Urinary bladder (tissue), 4 donors: ENCODE results near the gene LRRC3B. TPM values are rescaled to one million over a fixed set of nuclear protein-coding genes. Genes with fewer than 3 reads are reported as not detected.

Source experiments
- DNase-seq: peaks from one replicate; pipeline ENCODE4 v3.0.0-alpha.2; 2015; ENCODE audit errors: extremely low spot score
- H3K27ac ChIP-seq: one replicate; pipeline ENCODE4 v1.5.1; 2013; ENCODE audit warnings: low read depth, mild to moderate bottlenecking, moderate library complexity
- H3K36me3 ChIP-seq: one replicate; pipeline ENCODE4 v1.6.1; 2013; ENCODE audit warnings: mild to moderate bottlenecking, moderate library complexity; ENCODE audit not compliant: insufficient read depth
- H3K4me1 ChIP-seq: one replicate; pipeline ENCODE4 v1.6.1; 2013; ENCODE audit warnings: mild to moderate bottlenecking, moderate library complexity; ENCODE audit not compliant: insufficient read depth
- H3K4me3 ChIP-seq: one replicate; pipeline ENCODE4 v1.5.1; 2013; ENCODE audit warnings: low read depth, low read length
- WGBS: extraction: QIAGEN DNeasy Blood & Tissue Kit; methylation state at CpG from one replicate; pipeline ENCODE4 v1.1.7; 2013; 5-methylcytosine and 5-hydroxymethylcytosine counted together
- polyA plus RNA-seq: library from polyadenylated mRNA; stranded (reverse); fragments of 200-250 nt; gene quantifications from one replicate; pipeline ENCODE4 v1.2.3, GENCODE V29; 2013
- total RNA-seq: library from RNA; depleted of rRNA; stranded (reverse); fragments of >200 nt; gene quantifications from one replicate; pipeline ENCODE4 v1.2.3, GENCODE V29; 2014
- donor health status: healthy with polysubstance abuse.
- donor health status: healthy.

Gene LRRC3B
- total and polyA plus RNA-seq, 2 donors, result 5.8 to 7.1 TPM

DNA sequence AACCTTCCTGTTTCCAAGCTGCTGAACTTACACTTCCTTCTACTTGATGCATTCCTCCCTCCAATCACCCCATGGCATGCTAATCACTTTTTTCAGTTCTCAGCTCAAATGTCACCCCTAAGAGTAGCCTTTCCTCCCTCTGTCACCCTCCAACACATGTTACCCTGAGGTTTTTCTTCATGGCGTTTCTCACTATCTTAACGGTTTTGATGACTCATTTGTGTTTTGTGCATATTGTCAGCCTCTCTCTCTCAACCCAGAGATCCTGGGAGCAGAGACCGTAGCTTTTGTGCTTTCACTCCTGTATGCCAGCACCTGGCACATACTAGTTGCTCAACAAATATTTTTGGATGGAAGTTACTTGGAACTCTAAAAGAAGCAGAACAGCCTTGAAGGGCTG is 24.5 kb downstream of the LRRC3B start:
- H3K36me3 ChIP-seq, result no peaks in the 10 kb centered on the region
- DNase-seq, result no peak
- H3K4me1 ChIP-seq, result no peaks in the 10 kb centered on the region
- 86% methylated on average over 3 of the region's 3 CpGs for WGBS
- no peak overlapping the region for H3K4me3 ChIP-seq
- no peak overlapping the region for H3K27ac ChIP-seq

DNA sequence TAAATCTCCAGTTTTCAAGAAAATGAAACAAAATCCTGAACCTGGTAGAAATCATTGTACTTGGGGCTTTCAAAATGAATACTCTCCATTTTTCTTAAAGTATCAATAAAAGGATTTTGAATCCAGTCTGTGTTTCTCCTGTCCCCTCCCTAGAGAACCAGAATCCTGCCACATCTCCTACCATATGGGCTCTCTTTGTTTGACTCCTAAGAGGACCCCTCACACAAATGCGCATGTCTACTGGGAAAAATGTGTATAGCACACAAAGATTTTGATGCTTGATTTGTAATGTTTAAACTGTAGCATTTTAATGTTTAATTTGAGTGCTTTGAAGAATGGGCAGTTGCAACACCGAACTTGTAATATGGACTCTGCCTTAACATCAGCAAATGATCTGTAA is 25.9 kb downstream of the LRRC3B start:
- no peaks in the 10 kb centered on the region for H3K4me1 ChIP-seq
- no peak overlapping the region for H3K27ac ChIP-seq
- no peak overlapping the region for H3K4me3 ChIP-seq

DNA sequence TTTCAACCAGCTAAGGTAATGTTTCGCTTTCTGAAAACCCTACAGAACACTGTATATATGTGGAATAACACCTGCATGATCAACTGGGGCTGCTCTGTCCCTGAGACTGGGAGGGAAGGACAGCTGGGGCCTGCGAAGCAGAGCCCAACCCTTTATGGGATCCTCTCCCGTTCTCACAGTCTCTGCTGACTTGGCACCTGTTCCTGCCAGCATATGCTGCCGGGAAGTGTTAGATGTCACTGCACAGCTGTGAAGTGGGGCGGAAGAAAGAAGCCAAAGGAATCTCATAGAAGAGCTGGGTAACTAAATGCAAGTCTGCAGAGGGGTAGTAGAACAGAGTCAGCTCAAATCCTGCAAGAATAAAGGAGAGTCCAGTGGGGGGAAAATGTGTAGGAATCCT is 29.6 kb downstream of the LRRC3B start:
- Histone ChIP-seq H3K4me3 (no peak overlapping the region), H3K4me1 (no peaks in the 10 kb centered on the region), H3K27ac (no peak overlapping the region), H3K36me3 (no peaks in the 10 kb centered on the region)
- DNase-seq, result no peak
- 39% methylated on average over 5 of the region's 5 CpGs for WGBS

More for the DNA sequence above, 25.9 kb downstream of the LRRC3B start:
- DNase-seq, result no peak
- no peaks in the 10 kb centered on the region for H3K36me3 ChIP-seq
- 88% methylated on average over 2 of the region's 2 CpGs for WGBS

DNA sequence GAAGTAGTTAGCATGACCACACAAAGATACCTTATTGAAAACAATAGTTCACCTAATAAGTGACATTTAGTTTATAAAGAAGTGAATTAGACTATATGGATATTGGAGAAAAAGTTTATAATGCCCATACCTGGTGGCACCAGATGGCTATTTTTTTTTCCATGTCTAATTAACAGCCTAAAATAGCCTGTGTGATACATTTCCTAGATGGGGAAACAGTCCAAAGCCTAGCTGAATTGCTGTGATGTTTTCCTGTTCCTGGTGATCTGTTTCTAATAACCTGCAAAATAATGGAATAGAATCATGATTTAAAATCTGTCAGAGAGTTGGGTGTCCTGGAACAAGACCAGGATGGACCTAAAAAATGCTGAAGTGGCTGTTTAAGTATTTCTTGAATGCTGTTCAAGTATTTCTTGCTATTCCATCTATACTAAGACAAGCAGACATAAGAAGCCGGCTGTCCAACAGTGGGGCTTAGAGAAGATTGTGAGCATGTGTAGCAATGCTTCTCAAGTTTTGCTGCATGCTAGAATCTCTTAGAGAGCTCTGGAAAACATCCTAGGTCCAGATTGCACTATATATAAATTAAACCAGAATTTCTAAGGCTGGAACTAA is 31.3 kb downstream of the LRRC3B start:
- no peak for DNase-seq
- H3K36me3 ChIP-seq, result no peaks in the 10 kb centered on the region
- H3K4me1 ChIP-seq, result no peaks in the 10 kb centered on the region
- no peak overlapping the region for H3K4me3 ChIP-seq
- no peak overlapping the region for H3K27ac ChIP-seq
- WGBS, result 55% methylated on average over 1 of the region's 1 CpG

DNA sequence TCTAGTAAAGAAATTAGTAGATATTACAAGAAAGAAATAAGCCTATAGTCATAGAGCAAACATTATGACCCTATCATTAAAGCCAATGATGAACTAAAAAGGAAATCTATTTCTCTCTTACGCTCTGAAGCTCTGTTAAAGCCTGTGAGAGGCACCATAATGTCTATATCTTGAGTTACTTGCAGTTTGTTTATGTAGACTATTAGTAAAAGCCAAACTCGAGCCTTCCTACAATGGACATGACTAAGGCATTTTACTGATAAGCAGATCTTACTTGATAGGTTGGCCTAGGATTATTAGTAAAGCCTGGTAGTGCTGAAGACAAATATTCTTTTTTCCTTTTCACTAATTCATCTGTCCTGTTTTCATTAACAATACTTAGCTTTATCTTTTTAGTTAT is 32.7 kb downstream of the LRRC3B start:
- H3K4me1 ChIP-seq, result no peaks in the 10 kb centered on the region
- no peak for DNase-seq
- H3K4me3 ChIP-seq, result no peak overlapping the region
- no peak overlapping the region for H3K27ac ChIP-seq
- H3K36me3 ChIP-seq, result no peaks in the 10 kb centered on the region
- WGBS, result 31% methylated on average over 2 of the region's 2 CpGs

DNA sequence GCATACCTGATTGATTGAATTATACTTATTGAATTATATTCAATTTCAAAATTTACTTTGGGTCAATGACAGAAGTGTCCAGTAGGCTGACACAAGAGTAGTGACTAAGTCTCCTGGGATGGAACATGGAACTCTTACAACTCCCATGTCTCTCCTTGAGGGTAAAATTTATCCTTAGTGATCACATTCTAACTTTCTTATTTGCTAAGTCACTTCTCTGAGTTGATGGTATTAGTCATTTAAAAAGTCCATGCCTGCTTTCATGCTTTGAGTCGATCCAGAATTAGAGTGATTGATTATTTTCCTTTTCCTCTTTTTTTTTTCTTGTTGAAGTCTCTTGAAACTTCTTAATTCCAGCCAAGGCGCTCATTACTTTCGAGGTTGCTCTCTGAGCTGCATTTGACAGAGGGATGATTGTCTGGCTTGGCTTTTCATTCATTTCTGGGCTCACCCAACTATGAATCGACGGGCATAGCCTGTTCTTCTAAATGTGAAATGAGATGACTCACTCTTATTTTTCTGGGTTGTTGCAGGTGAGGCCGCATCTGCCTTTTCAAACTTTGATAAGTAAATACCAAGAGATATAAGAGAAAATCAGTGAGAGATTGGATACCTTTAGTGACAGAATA is 34.9 kb downstream of the LRRC3B start:
- H3K36me3 ChIP-seq, result no peaks in the 10 kb centered on the region
- no peaks in the 10 kb centered on the region for H3K4me1 ChIP-seq
- H3K4me3 ChIP-seq, result no peak overlapping the region
- DNase-seq, result no peak
- no peak overlapping the region for H3K27ac ChIP-seq
- 88% methylated on average over 6 of the region's 6 CpGs for WGBS

DNA sequence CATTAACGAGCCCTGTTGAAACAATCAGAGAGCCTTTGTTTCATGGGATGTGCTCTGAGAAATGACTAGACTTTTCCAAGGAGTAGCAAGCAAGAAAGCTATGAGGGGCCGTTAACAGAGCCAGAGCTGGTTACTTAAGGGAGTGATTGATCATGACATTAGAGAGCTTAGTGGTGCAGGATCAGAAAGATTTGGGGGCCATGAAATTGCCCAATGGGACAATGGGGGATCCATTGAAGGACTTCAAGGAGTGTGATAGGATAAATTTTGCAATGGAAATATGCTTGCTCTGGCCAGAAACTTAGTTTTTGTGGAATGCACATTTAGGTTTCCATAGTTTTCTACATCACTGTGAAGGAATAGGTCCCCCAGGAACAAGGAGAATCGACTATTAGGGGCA is 45.6 kb downstream of the LRRC3B start:
- H3K36me3 ChIP-seq, result no peaks in the 10 kb centered on the region
- no peak overlapping the region for H3K27ac ChIP-seq
- DNase-seq, result no peak
- 81% methylated on average over 3 of the region's 3 CpGs for WGBS
- H3K4me3 ChIP-seq, result no peak overlapping the region
- H3K4me1 ChIP-seq, result no peaks in the 10 kb centered on the region

DNA sequence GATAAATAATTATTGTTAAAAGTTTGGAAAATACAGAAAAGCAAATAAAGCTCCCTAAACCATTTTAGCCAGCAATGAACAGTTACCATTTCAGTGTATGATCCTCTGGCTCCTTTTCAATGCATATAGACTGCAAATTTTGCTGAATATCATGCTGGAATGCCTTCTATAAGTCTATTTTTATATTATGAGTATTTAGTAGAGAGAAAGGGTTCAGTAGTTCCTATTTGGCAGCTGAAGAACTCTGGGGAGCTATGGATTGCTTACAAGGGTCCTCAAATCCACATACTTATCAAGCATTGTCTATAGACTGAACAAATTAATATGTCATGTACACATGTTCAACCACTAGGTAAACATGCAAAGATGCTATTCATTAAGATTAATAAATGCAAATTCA is 46.1 kb downstream of the LRRC3B start:
- no peaks in the 10 kb centered on the region for H3K4me1 ChIP-seq
- H3K4me3 ChIP-seq, result no peak overlapping the region
- H3K27ac ChIP-seq, result no peak overlapping the region
- DNase-seq, result no peak
- H3K36me3 ChIP-seq, result no peaks in the 10 kb centered on the region

DNA sequence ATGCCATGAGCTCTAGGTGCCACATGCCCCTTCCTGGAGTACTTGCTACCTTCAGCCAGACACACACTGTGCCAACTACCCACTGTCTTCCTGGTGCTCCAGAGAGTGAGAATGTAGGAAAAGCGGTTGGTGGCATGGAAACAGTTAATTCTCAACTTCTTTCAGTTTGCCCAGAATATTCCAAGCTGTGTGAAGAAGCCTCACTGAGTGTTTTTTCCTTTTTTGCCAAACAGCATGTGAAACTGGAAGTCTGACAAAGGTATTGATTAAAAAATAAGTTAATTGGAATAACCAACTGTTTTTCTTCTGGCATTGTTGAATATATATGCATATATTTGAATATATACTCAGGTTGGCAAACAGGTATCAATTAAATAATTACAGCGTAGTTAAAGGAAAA is 52.8 kb downstream of the LRRC3B start:
- Histone ChIP-seq H3K4me3 (no peak overlapping the region), H3K27ac (no peak overlapping the region), H3K4me1 (no peaks in the 10 kb centered on the region), H3K36me3 (no peaks in the 10 kb centered on the region)
- no peak for DNase-seq
- 99% methylated on average over 2 of the region's 2 CpGs for WGBS

DNA sequence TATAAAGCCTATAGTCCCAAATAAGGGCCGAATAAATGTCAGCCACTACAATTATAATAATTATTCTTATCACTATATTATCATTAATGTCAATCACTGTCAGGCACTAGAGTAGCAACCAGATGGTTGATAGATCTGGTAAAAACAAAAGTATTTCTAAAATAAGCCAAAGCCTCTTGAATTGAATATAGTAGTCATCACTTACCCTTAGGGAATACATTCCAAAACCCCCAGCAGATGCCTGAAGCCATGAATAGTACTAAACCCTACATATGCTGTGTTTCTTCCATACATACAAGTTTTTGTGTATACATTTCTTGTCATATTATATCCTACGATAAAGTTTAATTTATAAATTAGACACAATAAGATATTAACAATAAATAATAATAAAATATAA is 59.1 kb downstream of the LRRC3B start:
- Histone ChIP-seq H3K4me3 (no peak overlapping the region), H3K4me1 (no peaks in the 10 kb centered on the region), H3K27ac (no peak overlapping the region), H3K36me3 (no peaks in the 10 kb centered on the region)
- DNase-seq, result no peak
- WGBS, result 85% methylated on average over 2 of the region's 2 CpGs

DNA sequence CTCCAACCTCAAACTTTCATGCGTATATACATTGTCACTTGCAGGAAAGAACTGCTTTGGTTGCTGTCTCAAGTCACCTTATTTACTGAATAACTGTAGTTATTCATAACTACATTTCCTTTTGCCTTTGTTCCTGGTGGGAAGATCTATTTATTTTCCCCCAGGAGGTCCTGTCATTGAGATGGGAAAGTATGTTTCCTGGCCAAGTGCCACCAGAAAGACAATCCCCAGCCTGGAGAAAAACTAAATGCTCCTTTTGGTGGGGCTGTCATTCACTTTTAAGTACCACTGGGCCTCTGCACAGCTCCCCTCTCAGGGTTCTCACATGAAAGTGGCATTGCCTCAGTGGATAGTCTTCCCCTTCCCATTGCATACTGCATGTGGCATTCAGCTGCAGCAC is 59.8 kb downstream of the LRRC3B start:
- Histone ChIP-seq H3K4me3 (no peak overlapping the region), H3K36me3 (no peaks in the 10 kb centered on the region), H3K4me1 (no peaks in the 10 kb centered on the region), H3K27ac (no peak overlapping the region)
- no peak for DNase-seq
- WGBS, result 96% methylated on average over 1 of the region's 1 CpG

DNA sequence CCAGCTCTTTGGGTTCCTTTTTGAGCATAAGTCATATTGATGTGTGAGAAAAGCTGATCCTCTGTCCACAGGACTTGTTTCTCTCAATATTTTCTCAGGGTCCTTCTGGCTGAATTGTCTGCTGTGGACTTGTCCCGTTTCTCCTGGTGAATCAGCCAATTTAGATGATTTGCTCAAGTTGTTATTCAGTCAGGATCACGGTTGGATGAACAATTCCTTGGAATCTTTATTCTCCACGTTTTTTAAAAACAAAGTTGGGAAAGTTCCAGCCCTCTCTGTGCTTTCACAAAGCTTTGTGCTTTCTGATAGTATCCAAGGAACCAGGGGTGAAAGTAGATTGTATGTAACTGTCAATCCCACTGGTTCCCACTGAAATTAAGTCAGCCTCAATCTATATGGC is 61.3 kb downstream of the LRRC3B start:
- DNase-seq, result no peak
- Histone ChIP-seq H3K27ac (no peak overlapping the region), H3K4me3 (no peak overlapping the region), H3K4me1 (no peaks in the 10 kb centered on the region), H3K36me3 (no peaks in the 10 kb centered on the region)
- WGBS, result 74% methylated on average over 3 of the region's 3 CpGs

DNA sequence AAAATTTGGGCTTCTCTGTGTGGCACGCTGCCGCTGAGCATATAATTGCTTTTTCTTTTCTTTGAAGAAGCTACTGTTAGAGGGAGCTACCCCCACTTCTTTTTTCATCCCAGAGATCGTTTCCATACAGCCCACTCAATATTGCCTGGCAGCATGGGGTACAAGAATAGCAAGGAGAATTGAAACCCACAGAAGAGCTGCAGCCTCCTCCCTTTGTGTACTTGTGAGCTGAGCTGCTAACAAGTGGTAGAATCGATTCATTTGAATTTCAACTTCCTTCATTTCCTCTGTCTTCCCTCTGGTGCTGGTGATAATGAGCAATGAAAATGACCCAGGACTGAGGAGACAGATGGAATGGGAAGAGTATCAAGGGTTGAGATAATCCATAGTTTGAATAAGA is 64.9 kb downstream of the LRRC3B start:
- WGBS, result 90% methylated on average over 4 of the region's 4 CpGs
- no peak for DNase-seq
- Histone ChIP-seq H3K4me3 (no peak overlapping the region), H3K36me3 (no peaks in the 10 kb centered on the region), H3K4me1 (no peaks in the 10 kb centered on the region), H3K27ac (no peak overlapping the region)

DNA sequence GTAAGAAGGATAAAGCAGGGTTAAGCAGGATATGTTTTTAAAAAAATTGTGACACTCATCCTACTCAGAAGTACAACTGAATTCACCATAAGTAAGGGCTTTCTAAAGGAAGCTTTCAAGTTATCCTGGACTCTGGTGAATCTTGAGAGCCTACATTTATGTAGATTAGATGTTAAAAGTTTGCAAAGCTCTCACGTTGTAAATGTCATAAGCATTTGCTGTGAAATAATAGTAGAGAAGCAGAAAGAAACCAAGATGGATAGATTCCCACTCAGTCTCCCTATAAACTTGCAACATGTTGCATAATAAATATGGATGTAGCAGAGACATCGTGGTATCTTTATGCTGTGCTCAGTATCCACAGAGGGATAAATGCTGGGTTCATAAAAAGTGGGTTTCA is 77.0 kb downstream of the LRRC3B start:
- Histone ChIP-seq H3K27ac (no peak overlapping the region), H3K36me3 (no peaks in the 10 kb centered on the region), H3K4me3 (no peak overlapping the region), H3K4me1 (no peaks in the 10 kb centered on the region)
- 48% methylated on average over 2 of the region's 2 CpGs for WGBS
- DNase-seq, result no peak

DNA sequence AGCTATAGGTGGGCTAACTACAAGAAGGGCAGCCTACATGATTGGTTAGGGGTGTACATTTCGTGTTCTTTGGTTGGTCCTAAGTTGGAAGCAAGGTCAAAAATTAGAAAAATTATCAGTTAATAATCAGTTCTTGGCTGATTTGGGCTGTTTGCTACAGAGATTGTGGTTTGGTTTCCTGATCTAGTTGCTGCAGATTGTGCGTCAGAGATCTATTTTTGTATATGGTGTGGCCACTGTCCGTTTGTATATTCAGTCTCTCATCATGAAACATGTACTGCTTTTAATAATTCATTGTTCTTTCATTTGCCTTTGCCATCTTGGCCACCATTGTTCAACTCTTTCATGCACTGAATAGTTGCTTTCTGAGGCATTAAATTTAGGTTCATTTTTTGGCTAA is 80.9 kb downstream of the LRRC3B start:
- no peaks in the 10 kb centered on the region for H3K36me3 ChIP-seq
- H3K4me3 ChIP-seq, result no peak overlapping the region
- 72% methylated on average over 3 of the region's 3 CpGs for WGBS
- H3K4me1 ChIP-seq, result no peaks in the 10 kb centered on the region
- DNase-seq, result no peak
- H3K27ac ChIP-seq, result no peak overlapping the region
